NCI-H2196 (cell line): ENCODE measurements around the gene CAMSAP1.

Experiments used
- DNase-seq: peaks from one replicate; lab custom pipeline; 2025; ENCODE audit not compliant: unreplicated experiment; lab: John Stamatoyannopoulos, UW

CAMSAP1 gene

GRCh38 chr9:135777623-135778177, 129.6 kb downstream of the CAMSAP1 start:
- DNase-seq, result no peak

DNA sequence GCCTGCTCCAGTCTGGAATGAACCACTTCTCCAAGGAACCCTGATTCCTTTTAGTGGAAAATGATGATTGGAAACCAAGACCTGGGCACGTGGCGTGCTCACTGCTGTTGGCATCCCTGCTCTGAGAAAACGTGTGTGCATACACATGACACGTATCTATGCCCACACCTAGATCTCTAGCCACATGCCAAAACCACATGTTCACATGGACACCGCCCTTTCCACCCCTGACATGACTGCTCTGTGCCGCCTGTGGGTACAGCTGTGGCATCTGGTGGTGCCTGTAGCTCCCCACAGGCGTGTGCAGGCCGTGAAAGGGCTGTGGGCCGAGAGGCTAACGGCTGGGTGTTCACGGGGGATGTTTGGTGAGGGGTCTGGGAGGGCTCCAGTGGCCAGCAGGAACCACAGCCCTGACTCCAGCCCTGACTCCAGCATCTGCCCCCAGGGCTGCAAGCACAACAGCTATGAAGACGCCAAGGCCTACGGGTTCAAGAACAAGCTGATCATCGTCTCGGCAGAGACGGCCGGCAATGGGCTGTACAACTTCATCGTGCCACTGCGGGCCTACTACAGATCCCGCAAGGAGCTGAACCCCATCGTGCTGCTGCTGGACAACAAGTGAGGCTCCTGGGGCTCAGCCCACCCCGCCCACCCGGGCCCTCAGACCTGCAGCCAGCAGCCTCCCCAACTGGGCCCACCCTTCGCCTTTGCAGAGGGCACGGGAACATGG, 130.3 kb downstream of the CAMSAP1 start:
- no peak for DNase-seq

DNA sequence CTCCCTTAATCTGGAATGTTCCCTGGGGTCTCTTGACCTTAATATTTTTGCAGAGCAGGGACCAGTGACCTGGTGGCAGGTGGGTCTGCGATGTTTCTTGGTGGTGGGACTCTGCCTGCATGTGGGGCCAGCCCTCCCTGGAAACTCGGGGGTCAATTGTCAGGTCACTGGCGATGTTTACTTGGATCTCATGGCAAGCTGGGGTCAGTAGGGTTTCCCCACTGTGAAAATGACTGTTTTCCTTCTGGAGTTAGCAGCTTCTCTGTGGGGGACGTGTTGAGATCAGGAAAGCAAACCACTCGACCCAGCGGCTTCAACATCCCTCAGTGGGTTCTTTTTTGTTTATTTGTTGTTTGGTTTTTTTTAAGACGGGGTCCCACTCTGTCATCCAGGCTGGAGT, 131.4 kb downstream of the CAMSAP1 start:
- DNase-seq, result no peak

GRCh38 chr9:135774794-135775525, 132.4 kb downstream of the CAMSAP1 start:
- DNase-seq, result no peak

- no peak for DNase-seq
Measured at GRCh38 chr9:135774239-135774747, 133.1 kb downstream of the CAMSAP1 start.

- DNase-seq, result no peak
Measured at GRCh38 chr9:135773530-135774238, 133.7 kb downstream of the CAMSAP1 start.

- no peak for DNase-seq
Measured at GRCh38 chr9:135772702-135773493, 134.4 kb downstream of the CAMSAP1 start.

DNA sequence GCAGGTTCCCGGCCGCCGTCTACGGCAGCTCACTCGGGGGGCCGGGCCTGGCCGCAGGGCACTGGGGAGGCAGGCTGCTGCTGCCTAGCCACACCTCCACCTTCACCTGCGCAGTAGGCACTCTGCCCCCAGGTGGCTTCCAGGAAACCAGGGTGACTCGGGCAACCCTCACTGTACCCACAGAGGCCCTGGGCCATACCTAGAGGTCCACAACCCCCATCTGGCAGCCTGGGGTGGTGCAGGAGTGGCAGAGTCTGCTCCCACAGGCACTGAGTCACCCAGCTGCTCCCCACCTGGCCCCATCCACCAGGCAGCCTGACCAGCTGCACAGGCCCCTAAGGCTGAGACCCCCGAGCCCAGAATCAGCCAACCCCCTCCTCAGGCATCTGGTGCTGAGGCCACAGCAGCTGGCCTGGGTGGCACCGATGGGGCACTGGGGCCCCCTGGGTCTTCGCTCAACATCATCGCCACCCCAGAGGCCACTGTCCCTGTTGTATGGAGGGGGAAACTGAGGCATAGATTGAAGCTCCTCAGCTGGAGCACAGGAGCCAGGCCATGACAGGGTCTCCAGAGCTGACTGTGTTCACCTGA, 135.2 kb downstream of the CAMSAP1 start:
- DNase-seq, result no peak

DNA sequence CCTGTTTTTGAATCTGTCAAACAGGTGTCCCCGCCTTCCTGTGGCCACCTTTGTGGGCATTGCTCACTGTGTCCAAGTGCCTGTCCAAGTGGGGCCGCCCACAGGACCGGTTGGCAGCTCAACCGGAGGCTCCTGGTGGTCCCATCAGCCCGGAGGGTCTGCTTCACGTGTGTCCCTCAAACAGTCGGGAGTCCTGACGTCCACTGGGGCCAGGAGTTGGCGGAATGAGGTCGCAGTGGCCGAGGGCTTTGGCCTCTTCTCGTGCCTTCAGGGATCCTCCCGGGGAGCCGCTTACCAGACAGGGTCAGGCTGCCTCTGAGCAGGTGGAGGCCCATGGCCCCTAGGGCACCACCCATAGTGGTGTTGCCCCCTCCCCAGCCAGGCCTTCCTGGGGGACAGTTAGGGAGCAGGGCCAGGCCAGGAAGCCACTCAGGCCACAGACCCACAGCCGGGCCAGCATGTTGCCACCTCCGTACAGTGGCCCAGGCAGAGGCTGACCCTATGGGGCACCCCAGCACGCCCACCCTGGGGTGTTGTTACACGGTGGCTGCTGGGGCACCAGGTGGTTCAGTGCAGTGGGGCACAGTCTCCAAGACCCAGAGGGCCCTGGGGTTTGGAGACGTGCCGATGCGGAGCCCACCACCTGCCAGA, 135.8 kb downstream of the CAMSAP1 start:
- DNase-seq, result no peak

GRCh38 chr9:135770771-135771170, 136.6 kb downstream of the CAMSAP1 start:
- DNase-seq, result no peak

DNA sequence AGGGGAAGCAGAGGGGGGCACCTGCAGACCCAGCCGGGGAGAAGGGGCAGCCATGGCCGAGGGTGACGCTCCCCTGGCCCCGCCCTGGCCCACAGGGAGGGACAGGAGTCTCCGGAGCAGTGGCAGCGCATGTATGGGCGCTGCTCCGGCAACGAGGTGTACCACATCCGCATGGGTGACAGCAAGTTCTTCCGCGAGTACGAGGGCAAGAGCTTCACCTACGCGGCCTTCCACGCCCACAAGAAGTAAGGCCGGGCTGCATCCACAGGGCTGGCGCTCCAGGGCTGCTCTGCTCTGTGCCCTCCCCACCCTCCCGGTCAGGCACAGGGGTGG, 137.2 kb downstream of the CAMSAP1 start:
- peak; percentile 49 for DNase-seq

DNA sequence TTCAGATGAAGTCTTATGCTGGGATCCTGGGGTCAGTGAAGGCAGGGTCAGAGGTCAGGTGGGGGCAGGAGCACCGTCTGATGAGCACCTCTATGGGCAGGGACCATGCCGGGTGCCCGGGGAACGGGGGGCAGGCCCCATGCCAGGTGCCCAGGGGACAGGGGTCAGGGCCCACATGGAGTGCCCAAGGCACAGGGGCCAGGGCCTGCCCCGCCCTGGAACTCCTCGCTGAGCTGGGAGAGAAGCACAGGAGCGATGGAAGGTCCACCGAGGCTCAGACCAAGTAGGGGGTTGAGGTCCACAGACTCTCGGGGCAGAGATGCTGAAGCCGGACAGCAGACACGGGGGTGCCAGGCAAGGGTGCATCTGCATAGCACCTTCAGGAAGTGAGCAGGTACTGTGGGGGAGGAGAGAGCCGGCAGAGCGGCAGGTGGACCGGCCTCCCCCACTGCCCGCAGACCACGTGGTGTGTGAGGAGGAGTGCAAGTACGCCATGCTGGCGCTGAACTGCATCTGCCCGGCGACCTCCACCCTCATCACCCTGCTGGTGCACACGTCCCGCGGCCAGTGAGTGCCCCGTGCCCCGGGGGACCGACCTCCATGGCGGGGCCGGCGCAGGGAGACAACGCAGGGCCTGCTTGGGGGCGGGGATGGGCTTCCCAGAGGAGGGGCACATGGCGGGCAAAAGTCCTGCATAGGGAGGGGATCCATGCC, 137.7 kb downstream of the CAMSAP1 start:
- peak; percentile 57 for DNase-seq

- no peak for DNase-seq
Measured at GRCh38 chr9:135768516-135769218, 138.7 kb downstream of the CAMSAP1 start.

DNA sequence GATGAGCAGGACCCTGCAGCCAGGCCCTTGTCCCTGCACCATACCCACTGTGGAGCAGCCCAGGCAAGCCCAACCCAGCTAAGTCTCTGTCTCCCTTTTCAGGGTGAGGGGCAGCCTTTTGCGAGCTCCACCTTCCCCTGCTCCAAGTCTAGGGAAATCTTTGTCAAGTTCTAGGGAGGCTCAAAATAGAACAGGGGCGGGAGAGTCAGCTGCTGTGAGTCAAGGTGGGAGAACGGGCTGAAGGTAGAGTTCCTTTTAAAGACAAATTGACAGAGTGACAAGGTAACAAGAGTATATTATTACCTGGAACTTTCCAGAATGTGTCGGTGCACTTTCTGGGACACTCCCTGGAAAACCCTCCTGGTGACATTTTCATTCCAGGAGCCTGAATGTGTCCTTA, 140.6 kb downstream of the CAMSAP1 start:
- no peak for DNase-seq

DNA sequence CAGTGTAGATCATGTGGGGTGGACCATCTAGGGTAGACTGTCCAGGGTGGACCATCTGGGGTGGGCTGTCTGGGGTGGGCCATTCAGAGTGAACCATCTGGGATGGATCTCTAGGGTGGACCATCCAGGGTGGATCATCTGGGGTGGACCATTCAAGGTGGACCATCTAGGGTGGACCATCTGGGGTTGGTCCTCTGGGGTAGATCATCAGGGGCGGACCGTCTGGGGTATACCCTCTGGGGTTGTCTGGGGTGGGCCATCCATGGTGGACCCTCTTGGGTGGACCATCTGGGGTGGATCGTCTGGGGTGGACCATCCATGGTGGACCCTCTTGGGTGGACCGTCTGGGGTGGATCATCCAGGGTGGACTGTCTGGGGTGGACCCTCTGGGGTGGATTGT, 141.1 kb downstream of the CAMSAP1 start:
- DNase-seq, result no peak

DNA sequence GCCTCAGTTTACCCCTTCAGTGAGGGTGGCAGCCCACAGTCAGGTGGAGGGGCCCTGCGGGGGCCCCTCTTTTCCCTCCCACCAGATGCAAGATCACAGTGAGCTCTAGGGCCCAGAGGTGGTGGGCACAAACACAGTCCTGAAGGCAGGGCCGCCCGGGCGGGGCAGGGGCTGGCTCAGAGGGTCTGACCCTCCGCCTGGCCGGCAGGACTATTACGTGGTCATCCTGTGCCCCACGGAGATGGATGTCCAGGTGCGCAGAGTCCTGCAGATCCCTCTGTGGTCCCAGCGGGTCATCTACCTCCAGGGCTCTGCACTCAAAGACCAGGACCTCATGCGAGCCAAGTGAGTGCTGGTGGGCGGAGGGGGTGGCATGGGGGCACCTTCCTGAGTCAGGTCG, 141.9 kb downstream of the CAMSAP1 start:
- no peak for DNase-seq

DNA sequence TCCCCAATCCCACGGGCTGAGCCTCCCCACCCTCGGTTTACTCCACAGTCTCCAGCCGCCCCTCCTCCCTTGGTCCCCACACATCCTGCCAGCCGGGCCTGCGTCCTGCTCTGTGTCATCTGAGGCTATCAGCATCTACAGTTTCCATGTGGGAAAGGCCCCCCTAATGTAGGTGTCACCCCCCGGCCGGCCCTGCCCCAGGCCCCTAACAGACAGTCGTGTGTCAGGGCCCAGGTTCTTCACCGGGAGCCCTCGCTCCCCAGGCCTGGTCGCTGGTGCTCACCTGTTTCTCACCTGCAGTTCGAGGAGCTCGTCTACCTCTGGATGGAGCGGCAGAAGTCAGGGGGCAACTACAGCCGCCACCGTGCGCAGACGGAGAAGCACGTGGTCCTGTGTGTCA, 142.6 kb downstream of the CAMSAP1 start:
- no peak for DNase-seq

GRCh38 chr9:135763716-135764446, 143.5 kb downstream of the CAMSAP1 start:
- DNase-seq, result no peak
